ENCODE measurements around the gene DLX6. TPM values are rescaled to one million over a fixed set of nuclear protein-coding genes. Genes with fewer than 3 reads are reported as not detected.

The DLX6 gene
- total RNA-seq, 1 experiment from 2014 or later = not detected

GRCh38 chr7:97015279-97015678 is 9.9 kb downstream of the DLX6 start:
- no peaks in the 10 kb centered on the region for H3K36me3 Mint-ChIP-seq (ENCODE audit: insufficient read depth, unreplicated experiment)
- no TSS peak for BruUV-seq (replicated peaks)
- TF ChIP-seq, protein P1, sequence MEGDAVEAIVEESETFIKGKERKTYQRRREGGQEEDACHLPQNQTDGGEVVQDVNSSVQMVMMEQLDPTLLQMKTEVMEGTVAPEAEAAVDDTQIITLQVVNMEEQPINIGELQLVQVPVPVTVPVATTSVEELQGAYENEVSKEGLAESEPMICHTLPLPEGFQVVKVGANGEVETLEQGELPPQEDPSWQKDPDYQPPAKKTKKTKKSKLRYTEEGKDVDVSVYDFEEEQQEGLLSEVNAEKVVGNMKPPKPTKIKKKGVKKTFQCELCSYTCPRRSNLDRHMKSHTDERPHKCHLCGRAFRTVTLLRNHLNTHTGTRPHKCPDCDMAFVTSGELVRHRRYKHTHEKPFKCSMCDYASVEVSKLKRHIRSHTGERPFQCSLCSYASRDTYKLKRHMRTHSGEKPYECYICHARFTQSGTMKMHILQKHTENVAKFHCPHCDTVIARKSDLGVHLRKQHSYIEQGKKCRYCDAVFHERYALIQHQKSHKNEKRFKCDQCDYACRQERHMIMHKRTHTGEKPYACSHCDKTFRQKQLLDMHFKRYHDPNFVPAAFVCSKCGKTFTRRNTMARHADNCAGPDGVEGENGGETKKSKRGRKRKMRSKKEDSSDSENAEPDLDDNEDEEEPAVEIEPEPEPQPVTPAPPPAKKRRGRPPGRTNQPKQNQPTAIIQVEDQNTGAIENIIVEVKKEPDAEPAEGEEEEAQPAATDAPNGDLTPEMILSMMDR (IDR thresholded peaks at IDR 0.05; ENCODE audit: unreplicated experiment) = no peak
- peaks cover 100% of the 10 kb centered on the region for H3K27me3 Mint-ChIP-seq (ENCODE audit: insufficient read depth, unreplicated experiment)
- no peak for DNase-seq (ENCODE audit: unreplicated experiment)
- intact Hi-C loops (cut with micrococcal nuclease) = no loop called here
- ChIA-PET CTCF (interaction anchor here (0.5 to 1.0 kb wide), 3 partner anchors 12 to 600 kb away, joined by 3 to 7 read pairs (median 3); no protein-coding TSS in a partner anchor), POLR2A (interaction anchor here (0.6 to 0.7 kb wide), 2 partner anchors 10 to 11 kb away, joined by 3 read pairs; partner anchors contain the start of gene DLX6)
- H3K27ac Mint-ChIP-seq (ENCODE audit: low read depth, unreplicated experiment) = no peak overlapping the region
- no peak overlapping the region for H3K4me3 Mint-ChIP-seq (ENCODE audit: unreplicated experiment)
- no peaks in the 10 kb centered on the region for H3K9me3 Mint-ChIP-seq (ENCODE audit: unreplicated experiment)
- peaks cover 7% of the 10 kb centered on the region for H3K4me1 Mint-ChIP-seq (ENCODE audit: insufficient read depth, unreplicated experiment)

DNA sequence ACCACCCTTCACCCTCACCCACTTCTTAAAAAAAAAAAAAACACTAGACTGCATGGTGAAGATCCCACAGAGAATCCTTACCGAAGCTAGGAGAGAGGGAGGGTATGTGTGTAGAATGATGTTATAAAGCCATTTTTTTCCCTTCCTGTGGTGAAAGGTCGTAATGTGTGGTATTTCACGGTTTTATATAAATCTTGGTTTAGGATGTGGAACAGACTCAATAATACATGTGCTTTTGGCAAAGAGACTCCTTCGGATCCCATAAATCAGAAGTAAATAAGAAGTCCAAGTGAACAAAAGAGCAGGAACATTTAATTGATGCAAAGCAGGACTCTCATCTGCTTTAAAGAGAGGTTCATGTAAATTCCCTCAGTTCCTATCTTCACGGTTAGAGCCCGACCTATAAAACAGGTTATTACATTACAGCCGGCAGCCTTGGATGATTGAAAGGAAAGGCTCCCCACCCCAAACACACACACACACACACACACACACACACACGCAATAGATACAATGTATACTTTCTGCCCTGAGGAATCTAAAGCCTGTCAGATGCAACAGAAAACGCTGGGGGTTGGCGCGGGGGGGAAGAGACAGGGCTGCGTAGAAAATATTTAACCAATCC is 10.5 kb downstream of the DLX6 start:
- intact Hi-C loops (cut with micrococcal nuclease) = no loop called here
- ChIA-PET CTCF (interaction anchor here (1.0 to 1.7 kb wide), 2 partner anchors 12 to 308 kb away, joined by 3 to 7 read pairs; no protein-coding TSS in a partner anchor), POLR2A (interaction anchor here (0.6 kb wide), 1 partner anchor 11 kb away, joined by 3 read pairs; the partner anchor contains the start of gene DLX6)
- no peak for DNase-seq (ENCODE audit: unreplicated experiment)
- H3K27ac Mint-ChIP-seq (ENCODE audit: low read depth, unreplicated experiment) = no peak overlapping the region
- H3K27me3 Mint-ChIP-seq (ENCODE audit: insufficient read depth, unreplicated experiment) = peaks cover 100% of the 10 kb centered on the region
- TF ChIP-seq, protein P1 (IDR thresholded peaks at IDR 0.05; ENCODE audit: unreplicated experiment) = no peak
- no peaks in the 10 kb centered on the region for H3K36me3 Mint-ChIP-seq (ENCODE audit: insufficient read depth, unreplicated experiment)
- no TSS peak for BruUV-seq (replicated peaks)
- no peaks in the 10 kb centered on the region for H3K9me3 Mint-ChIP-seq (ENCODE audit: unreplicated experiment)
- H3K4me1 Mint-ChIP-seq (ENCODE audit: insufficient read depth, unreplicated experiment) = peaks cover 7% of the 10 kb centered on the region
- H3K4me3 Mint-ChIP-seq (ENCODE audit: unreplicated experiment) = no peak overlapping the region

DNA sequence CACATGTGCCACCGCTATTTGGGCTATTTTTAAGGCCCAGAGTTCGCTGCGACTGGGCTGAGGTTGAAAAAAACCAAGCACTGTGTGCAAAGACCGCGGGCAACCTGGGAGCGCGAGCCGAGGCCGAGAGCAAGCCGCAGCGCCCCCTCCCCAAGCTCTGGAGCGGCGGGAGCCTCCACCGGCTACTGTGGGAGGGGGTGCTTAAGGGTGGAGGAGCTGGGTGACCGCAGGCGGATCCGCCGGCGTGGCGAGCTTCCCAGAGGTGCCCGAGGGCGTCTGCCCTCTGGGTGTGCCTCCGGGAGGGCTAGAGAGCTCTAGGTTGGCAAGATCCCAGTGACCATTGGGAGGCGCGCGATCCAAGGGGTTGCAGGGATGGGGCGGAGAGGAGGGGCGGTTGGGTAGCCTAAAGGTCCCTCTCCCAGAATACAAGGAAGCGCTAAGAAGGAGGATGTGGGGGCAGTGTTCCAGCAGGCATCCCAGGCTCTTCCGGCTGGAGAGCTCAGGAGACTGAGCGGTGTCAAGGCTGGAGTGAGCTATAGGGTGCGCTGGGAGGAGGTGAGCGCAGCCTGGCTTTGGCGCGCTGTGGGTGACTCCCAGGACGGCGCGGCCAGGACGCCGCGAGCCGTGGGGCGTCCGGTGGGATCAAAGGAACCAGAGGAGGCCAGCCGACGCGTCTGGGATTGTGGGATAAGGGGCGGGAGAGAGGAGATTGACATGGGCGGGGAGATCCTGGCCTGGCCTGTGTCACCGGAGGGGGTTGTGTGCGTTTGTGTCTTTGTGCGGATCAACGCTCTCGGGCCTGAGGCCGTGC is 11.2 kb downstream of the DLX6 start:
- Mint-ChIP-seq H3K9me3 (ENCODE audit: unreplicated experiment) (no peaks in the 10 kb centered on the region), H3K36me3 (ENCODE audit: insufficient read depth, unreplicated experiment) (no peaks in the 10 kb centered on the region), H3K27ac (ENCODE audit: low read depth, unreplicated experiment) (no peak overlapping the region), H3K4me3 (ENCODE audit: unreplicated experiment) (no peak overlapping the region), H3K4me1 (ENCODE audit: insufficient read depth, unreplicated experiment) (peaks cover 7% of the 10 kb centered on the region), H3K27me3 (ENCODE audit: insufficient read depth, unreplicated experiment) (peaks cover 95% of the 10 kb centered on the region)
- intact Hi-C loops (cut with micrococcal nuclease) = no loop called here
- TF ChIP-seq, protein P1 (IDR thresholded peaks at IDR 0.05; ENCODE audit: unreplicated experiment) = no peak
- ChIA-PET POLR2A (no interaction called here), CTCF (interaction anchor here (0.6 to 1.7 kb wide), 3 partner anchors 309 to 553 kb away, joined by 3 read pairs; no protein-coding TSS in a partner anchor)
- BruUV-seq (replicated peaks) = no TSS peak
- no peak for DNase-seq (ENCODE audit: unreplicated experiment)

All from MCF 10A (cell line).